ENCODE results near the gene SLC23A3. TPM values are rescaled to one million over a fixed set of nuclear protein-coding genes. Genes with fewer than 3 reads are reported as not detected.
A peak's percentile ranks its signal among the peaks of the same experiment; 100 is the strongest.

Gene SLC23A3
- total and polyA plus RNA-seq, 3 donors from 2014 or later: 0.39 to 0.56 (median 0.42) TPM

DNA sequence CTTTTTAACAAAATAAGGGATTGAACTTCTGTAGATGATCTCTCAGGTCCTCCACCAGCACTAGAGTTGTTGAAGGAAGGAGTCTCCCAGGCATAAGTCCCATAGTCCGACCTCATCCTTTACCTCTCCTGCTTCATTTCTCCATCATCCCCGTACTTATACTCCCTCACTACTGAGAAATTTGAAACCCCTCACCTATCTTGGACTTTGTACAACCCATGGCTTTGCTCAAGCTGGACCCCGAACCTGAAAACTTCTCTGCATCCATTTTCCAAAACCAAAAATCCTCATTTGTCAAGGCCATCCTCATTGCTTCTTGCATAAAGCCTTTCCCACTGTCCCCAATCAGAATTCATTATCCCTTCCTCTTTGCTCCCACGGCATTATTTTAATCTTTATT is 8.7 kb downstream of the SLC23A3 start:
- TF ChIP-seq, protein P1, sequence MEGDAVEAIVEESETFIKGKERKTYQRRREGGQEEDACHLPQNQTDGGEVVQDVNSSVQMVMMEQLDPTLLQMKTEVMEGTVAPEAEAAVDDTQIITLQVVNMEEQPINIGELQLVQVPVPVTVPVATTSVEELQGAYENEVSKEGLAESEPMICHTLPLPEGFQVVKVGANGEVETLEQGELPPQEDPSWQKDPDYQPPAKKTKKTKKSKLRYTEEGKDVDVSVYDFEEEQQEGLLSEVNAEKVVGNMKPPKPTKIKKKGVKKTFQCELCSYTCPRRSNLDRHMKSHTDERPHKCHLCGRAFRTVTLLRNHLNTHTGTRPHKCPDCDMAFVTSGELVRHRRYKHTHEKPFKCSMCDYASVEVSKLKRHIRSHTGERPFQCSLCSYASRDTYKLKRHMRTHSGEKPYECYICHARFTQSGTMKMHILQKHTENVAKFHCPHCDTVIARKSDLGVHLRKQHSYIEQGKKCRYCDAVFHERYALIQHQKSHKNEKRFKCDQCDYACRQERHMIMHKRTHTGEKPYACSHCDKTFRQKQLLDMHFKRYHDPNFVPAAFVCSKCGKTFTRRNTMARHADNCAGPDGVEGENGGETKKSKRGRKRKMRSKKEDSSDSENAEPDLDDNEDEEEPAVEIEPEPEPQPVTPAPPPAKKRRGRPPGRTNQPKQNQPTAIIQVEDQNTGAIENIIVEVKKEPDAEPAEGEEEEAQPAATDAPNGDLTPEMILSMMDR (IDR thresholded peaks at IDR 0.05): no peak
- TF ChIP-seq POLR2A (IDR thresholded peaks at IDR 0.05): no peak
- DNase-seq: no peak
- H3K4me3 ChIP-seq: peak overlapping the region; percentile 67 to 85
- intact Hi-C loops (cut with DNase I; ENCODE audit: low total_unique reads): loop anchor here (5.0 kb wide), 1 partner anchor 131 kb away; no protein-coding TSS in a partner anchor
- H3K27ac ChIP-seq: peak overlapping the region; percentile 93 to 96
- WGBS, 2 donors: 56 to 67% methylated on average over 4 of the region's 4 CpGs
- H3K4me1 ChIP-seq: no peaks in the 10 kb centered on the region
- no peaks in the 10 kb centered on the region for H3K36me3 ChIP-seq (ENCODE audit: low read depth, missing control alignments)
- H3K9me3 ChIP-seq: no peaks in the 10 kb centered on the region
- no peaks in the 10 kb centered on the region for H3K27me3 ChIP-seq

DNA sequence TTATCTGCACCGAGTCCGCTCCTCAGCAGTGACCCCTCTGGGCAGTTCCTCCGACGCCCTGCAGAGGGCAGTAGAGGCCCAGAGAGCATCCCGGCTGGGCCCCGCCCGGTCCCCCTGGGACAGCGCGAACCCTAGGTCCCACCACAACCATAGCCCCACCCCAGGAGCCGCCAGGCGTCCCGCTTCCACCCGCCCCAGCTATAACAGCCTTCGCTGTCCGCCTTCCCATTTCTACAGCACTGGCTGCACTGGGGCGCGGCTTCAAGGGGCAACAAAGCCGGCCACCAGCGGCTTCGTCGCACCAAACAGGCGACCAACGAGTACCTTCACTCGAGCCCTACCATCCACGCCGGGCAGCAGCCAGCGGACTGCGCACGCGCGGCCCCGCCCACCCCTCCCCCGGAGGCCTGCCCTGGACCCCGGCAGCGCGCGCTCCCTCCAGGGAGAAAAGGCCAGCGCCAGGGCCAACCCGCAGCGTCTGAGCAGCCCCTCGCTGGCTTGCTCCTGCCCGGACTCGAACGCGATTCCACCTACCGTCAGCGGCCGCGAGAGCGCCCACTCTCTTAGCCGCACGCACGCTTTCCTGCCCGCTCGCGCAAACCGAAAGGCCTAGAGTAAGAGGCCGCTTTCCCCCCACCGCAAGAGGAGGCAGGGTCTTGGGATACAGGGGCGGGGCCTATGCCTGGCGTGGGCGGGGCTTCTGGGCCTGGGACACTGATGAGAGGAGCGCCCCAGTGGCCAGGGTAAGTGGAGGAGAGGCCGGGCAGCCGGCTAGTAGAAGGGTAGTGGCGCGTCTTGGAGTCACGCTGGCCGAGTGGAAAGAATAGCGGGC is 9.4 kb downstream of the SLC23A3 start, which contains the start of gene NHEJ1:
NHEJ1 (minus strand) TSS at position 630 of the 832 bp plus-strand sequence. CDS start 2,453 bp downstream, outside the sequence.
- H3K4me3 ChIP-seq: peak within 1 kb of the TSS; percentile 67 to 85
- H3K36me3 ChIP-seq (ENCODE audit: low read depth, missing control alignments): no peaks in the 10 kb centered on the region
- H3K27ac ChIP-seq: peak within 1 kb of the TSS; percentile 93 to 96
- TF ChIP-seq POLR2A (IDR thresholded peaks at IDR 0.05): no peak
- TF ChIP-seq, protein P1 (IDR thresholded peaks at IDR 0.05): peak; percentile 96 to 98 (median 97)
- peak; percentile 98 for DNase-seq
- no peaks in the 10 kb centered on the region for H3K9me3 ChIP-seq
- no peaks in the 10 kb centered on the region for H3K4me1 ChIP-seq
- 1 to 2% methylated on average over 18 to 53 of the region's 70 CpGs for WGBS, 2 donors
- intact Hi-C loops (cut with DNase I; ENCODE audit: low total_unique reads): loop anchor here (5.0 kb wide), 1 partner anchor 132 kb away; no protein-coding TSS in a partner anchor
- H3K27me3 ChIP-seq: no peaks in the 10 kb centered on the region

- Histone ChIP-seq H3K9me3 (no peaks in the 10 kb centered on the region), H3K27me3 (no peaks in the 10 kb centered on the region), H3K4me3 (peak overlapping the region; percentile 67 to 85), H3K36me3 (ENCODE audit: low read depth, missing control alignments) (no peaks in the 10 kb centered on the region), H3K4me1 (no peaks in the 10 kb centered on the region), H3K27ac (peak overlapping the region; percentile 93 to 96)
- intact Hi-C loops (cut with DNase I; ENCODE audit: low total_unique reads): loop anchor here (5.0 to 10.0 kb wide), 2 partner anchors 105 to 133 kb away; no protein-coding TSS in a partner anchor
- no peak for TF ChIP-seq POLR2A (IDR thresholded peaks at IDR 0.05)
- TF ChIP-seq, protein P1 (IDR thresholded peaks at IDR 0.05): no peak
- WGBS, 2 donors: 7% methylated on average over 18 of the region's 18 CpGs
- DNase-seq: no peak
Observed at GRCh38 chr2:219159771-219160185, 10.1 kb downstream of the SLC23A3 start.

DNA sequence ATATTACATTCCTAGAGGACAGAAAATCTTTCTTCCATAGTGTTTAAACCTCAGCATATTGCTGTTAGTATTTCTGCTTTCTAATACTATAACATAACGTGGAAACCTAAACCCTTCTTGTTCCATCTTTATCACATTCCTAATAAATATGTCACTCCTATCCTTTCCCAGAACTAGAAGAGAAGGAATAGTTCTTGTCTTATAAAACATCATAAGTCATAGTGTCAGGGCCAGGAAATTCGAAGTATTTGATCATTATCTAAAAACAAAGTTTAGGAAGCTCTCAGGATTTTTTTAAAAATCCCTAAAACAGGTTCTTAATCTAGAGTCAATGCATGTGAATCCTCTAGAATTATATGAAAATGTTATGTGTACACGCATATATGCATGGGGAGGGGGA is 11.2 kb downstream of the SLC23A3 start:
- no peak overlapping the region for H3K27ac ChIP-seq
- no peak for DNase-seq
- WGBS, 2 donors: 74 to 88% methylated on average over 3 of the region's 3 CpGs
- no peak for TF ChIP-seq POLR2A (IDR thresholded peaks at IDR 0.05)
- TF ChIP-seq, protein P1 (IDR thresholded peaks at IDR 0.05): no peak
- H3K4me3 ChIP-seq: no peak overlapping the region
- H3K27me3 ChIP-seq: no peaks in the 10 kb centered on the region
- no peaks in the 10 kb centered on the region for H3K36me3 ChIP-seq (ENCODE audit: low read depth, missing control alignments)
- no peaks in the 10 kb centered on the region for H3K4me1 ChIP-seq
- intact Hi-C loops (cut with DNase I; ENCODE audit: low total_unique reads): loop anchor here (10.0 kb wide), 1 partner anchor 104 kb away; no protein-coding TSS in a partner anchor
- H3K9me3 ChIP-seq: no peaks in the 10 kb centered on the region
